HepG2 (cell line): ENCODE results near the gene ZCRB1. TPM values are rescaled to one million over a fixed set of nuclear protein-coding genes. Genes with fewer than 3 reads are reported as not detected.

Experiments used
- AGO2 ChIP-seq: fragments of 200-400 bp; formaldehyde crosslinking; optimal IDR thresholded peaks from 2 replicates; pipeline ENCODE3; 2017; ENCODE audit warnings: mild to moderate bottlenecking, low read depth, low read length, moderate library complexity
- CENPT ChIP-seq: sonication (generic); formaldehyde crosslinking; IDR thresholded peaks from 2 replicates; pipeline ENCODE4 v1.8.0; 2022; ENCODE audit warnings: low read depth, mild to moderate bottlenecking, moderate library complexity, missing genetic modification reagents
- ETV5 ChIP-seq: IDR thresholded peaks from 2 replicates; pipeline ENCODE4 v1.6.1; 2018; ENCODE audit warnings: missing biosample characterization, missing genetic modification reagents, inconsistent platforms, borderline replicate concordance
- FOXO4 ChIP-seq: sonication (generic); formaldehyde crosslinking; conservative IDR thresholded peaks from 2 replicates; pipeline ENCODE4 v1.8.1; 2023; ENCODE audit warnings: missing genetic modification reagents
- HINFP ChIP-seq: sonication (generic); formaldehyde crosslinking; IDR thresholded peaks from 2 replicates; pipeline ENCODE4 v1.4.0; 2020; ENCODE audit warnings: low read depth, mild to moderate bottlenecking, missing genetic modification reagents
- NFE2L1 ChIP-seq: sonication (generic); formaldehyde crosslinking; IDR thresholded peaks from 2 replicates; pipeline ENCODE4 v1.4.0; 2020; ENCODE audit warnings: missing genetic modification reagents, mild to moderate bottlenecking, borderline replicate concordance
- PLSCR1 ChIP-seq: sonication (generic); formaldehyde crosslinking; IDR thresholded peaks from 2 replicates; pipeline ENCODE4 v1.5.0; 2020; ENCODE audit warnings: missing genetic modification reagents, mild to moderate bottlenecking, borderline replicate concordance
- REPIN1 ChIP-seq: sonication (generic); formaldehyde crosslinking; IDR thresholded peaks from 2 replicates; pipeline ENCODE4 v1.8.0; 2022; ENCODE audit warnings: missing genetic modification reagents, low read depth, mild to moderate bottlenecking, borderline replicate concordance
- SMAD1 ChIP-seq: sonication (generic); formaldehyde crosslinking; IDR thresholded peaks from 2 replicates; pipeline ENCODE4 v1.4.0; 2020; ENCODE audit warnings: missing genetic modification reagents, low read depth, mild to moderate bottlenecking, borderline replicate concordance
- TRAFD1 ChIP-seq: sonication (generic); formaldehyde crosslinking; IDR thresholded peaks from 2 replicates; pipeline ENCODE4 v1.5.1; 2020; ENCODE audit warnings: missing genetic modification reagents, mild to moderate bottlenecking, borderline replicate concordance
- ZBTB3 ChIP-seq: sonication (generic); formaldehyde crosslinking; IDR thresholded peaks from 2 replicates; pipeline ENCODE4 v1.4.0; 2020; ENCODE audit warnings: low read depth, mild to moderate bottlenecking, moderate library complexity, missing genetic modification reagents, borderline replicate concordance
- ZFY ChIP-seq: sonication (generic); formaldehyde crosslinking; IDR thresholded peaks from 2 replicates; pipeline ENCODE4 v1.4.0; 2020; ENCODE audit warnings: missing genetic modification reagents
- ZMAT3 ChIP-seq: sonication (generic); formaldehyde crosslinking; conservative IDR thresholded peaks from 2 replicates; pipeline ENCODE4 v1.7.0; 2021; ENCODE audit warnings: missing genetic modification reagents
- ZMYM3 ChIP-seq: sonication (generic); formaldehyde crosslinking; IDR thresholded peaks from 2 replicates; pipeline ENCODE4 v1.5.1; 2020; ENCODE audit warnings: mild to moderate bottlenecking, missing genetic modification reagents
- ZNF230 ChIP-seq: sonication (generic); formaldehyde crosslinking; IDR thresholded peaks from 2 replicates; pipeline ENCODE4 v1.4.0; 2020; ENCODE audit warnings: mild to moderate bottlenecking, missing genetic modification reagents
- ZNF282 ChIP-seq: fragments of 450-650 bp; IDR thresholded peaks from 2 replicates; pipeline ENCODE4 v1.6.1; 2018; ENCODE audit not compliant: partially characterized antibody
- ZNF30 ChIP-seq: sonication (generic); formaldehyde crosslinking; IDR thresholded peaks from 2 replicates; pipeline ENCODE4 v1.5.0; 2020; ENCODE audit warnings: mild to moderate bottlenecking, missing genetic modification reagents
- ZNF512B ChIP-seq: sonication (generic); formaldehyde crosslinking; IDR thresholded peaks from 2 replicates; pipeline ENCODE4 v1.5.1; 2020; ENCODE audit warnings: missing genetic modification reagents, mild to moderate bottlenecking, borderline replicate concordance
- ZNF564 ChIP-seq: sonication (generic); formaldehyde crosslinking; IDR thresholded peaks from 2 replicates; pipeline ENCODE4 v1.8.1; 2023; ENCODE audit warnings: mild to moderate bottlenecking, missing genetic modification reagents
- polyA plus RNA-seq, 8 experiments: library from polyadenylated mRNA; depleted of rRNA in 3 of 8; stranded (reverse) in 7 of 8; unstranded in 1 of 8; fragments of >200 nt; fragmentation: Illumina TruSeq in 4 of 8; extraction: Trizol in 4 of 8; gene quantifications; 2 replicates each; pipeline versions ENCODE4 v1.2.1 to v1.2.3, GENCODE V29; 2011 to 2016; ENCODE audit warnings: low read depth in 4 of 8, missing spikeins in 1 of 8, mixed read lengths in 1 of 8; ENCODE audit not compliant: insufficient read depth in 1 of 8
- total RNA-seq, 5 experiments: library from RNA; depleted of rRNA; stranded (reverse); fragments of >200 nt; fragmentation: Illumina TruSeq; extraction: Trizol; gene quantifications; 2 replicates each; pipeline ENCODE4 v1.2.3, GENCODE V29; 2016; ENCODE audit warnings: low read depth in 1 of 5

ZCRB1 gene
- total and polyA plus RNA-seq, 2 of the 13 experiments (the other 11 are each of a cell fraction or from before 2014, with no cell fraction given), result 43.5 to 49.8 TPM

GRCh38 chr12:42325653-42326474 lies at the start of gene ZCRB1, which contains the start of gene PPHLN1 (continued):
- TF ChIP-seq ZBTB3 (no peak), HINFP (no peak), ZFY (CRISPR knock-in tag) (peak; percentile 93), AGO2 (no peak), ZNF282 (no peak), ZNF512B (CRISPR knock-in tag) (no peak), PLSCR1 (CRISPR knock-in tag) (no peak), ZNF230 (CRISPR knock-in tag) (no peak), ETV5 (CRISPR knock-in tag) (no peak), NFE2L1 (CRISPR knock-in tag) (no peak), ZMAT3 (CRISPR knock-in tag) (0 out of 2 replicates have a peak, but pooled peaks have one; percentile 27), ZNF564 (CRISPR knock-in tag) (peak; percentile 54; the same call in 1 of the 2 replicates), CENPT (CRISPR knock-in tag) (no peak), ZNF30 (CRISPR knock-in tag) (no peak), TRAFD1 (CRISPR knock-in tag) (no peak), REPIN1 (CRISPR knock-in tag) (peak; percentile 60; the same call in 1 of the 2 replicates), FOXO4 (CRISPR knock-in tag) (no peak), ZMYM3 (no peak; the same call in 1 of the 2 replicates), SMAD1 (CRISPR knock-in tag) (peak; percentile 43; the same call in 1 of the 2 replicates)
- TF ChIP-seq, all 625 proteins: peak for 212
